Cardiac muscle cell (in vitro differentiated cells and primary cell): ENCODE data around the gene KANK2. TPM values are rescaled to one million over a fixed set of nuclear protein-coding genes. Genes with fewer than 3 reads are reported as not detected.

Source experiments
- DNase-seq, 2 donors: peaks; one replicate each; pipeline versions ENCODE4 v3.0.0 to v3.0.0-alpha.2; 2010 to 2017; ENCODE audit warnings: low read depth in 1 of 2, low spot score in 1 of 2
- H3K27ac ChIP-seq: fragments of 200-600 bp; sonication (generic); 2 replicates; pipeline ENCODE4 v1.5.1; 2016
- H3K27me3 ChIP-seq: fragments of 200-600 bp; sonication (generic); 2 replicates; pipeline ENCODE4 v1.6.0; 2016; ENCODE audit warnings: control low read depth
- H3K36me3 ChIP-seq: fragments of 200-600 bp; sonication (generic); 2 replicates; pipeline ENCODE4 v1.5.1; 2016; ENCODE audit warnings: control low read depth
- H3K4me1 ChIP-seq: fragments of 200-600 bp; sonication (generic); 2 replicates; pipeline ENCODE4 v1.8.1; 2017; ENCODE audit warnings: low read depth, mild to moderate bottlenecking, mixed run types
- H3K4me3 ChIP-seq: fragments of 200-600 bp; sonication (generic); 2 replicates; pipeline ENCODE4 v1.5.1; 2016; ENCODE audit warnings: mild to moderate bottlenecking
- H3K9me3 ChIP-seq: fragments of 200-600 bp; sonication (generic); 2 replicates; pipeline ENCODE4 v1.5.1; 2017; ENCODE audit warnings: low read depth, mild to moderate bottlenecking, control low read depth
- CTCF ChIP-seq: IDR thresholded peaks from 2 replicates; pipeline ENCODE4 v1.5.1; 2012; ENCODE audit warnings: low read depth, mild to moderate bottlenecking, low read length
- polyA plus RNA-seq: library from polyadenylated mRNA; unstranded; fragments of >200 nt; fragmentation: Nextera tagmentation; extraction: Ambion mirVana; gene quantifications from 2 replicates; pipeline ENCODE4 v1.2.1, GENCODE V29; 2016
- total RNA-seq: library from RNA; depleted of rRNA; stranded (reverse); fragments of >200 nt; gene quantifications from 2 replicates; pipeline ENCODE4 v1.2.3, GENCODE V29; 2016

The KANK2 gene
- total and polyA plus RNA-seq, 2 experiments from 2014 or later = 38.9 to 106 TPM

GRCh38 chr19:11237321-11237720, 40.0 kb upstream of the KANK2 start:
- no peaks in the 10 kb centered on the region for H3K9me3 ChIP-seq
- no peaks in the 10 kb centered on the region for H3K4me1 ChIP-seq
- no peaks in the 10 kb centered on the region for H3K36me3 ChIP-seq
- no peak overlapping the region for H3K4me3 ChIP-seq
- H3K27ac ChIP-seq = no peak overlapping the region
- no peak for DNase-seq
- H3K27me3 ChIP-seq = no peaks in the 10 kb centered on the region
- no peak for TF ChIP-seq CTCF

- TF ChIP-seq CTCF = no peak
- no peaks in the 10 kb centered on the region for H3K9me3 ChIP-seq
- H3K36me3 ChIP-seq = no peaks in the 10 kb centered on the region
- no peak overlapping the region for H3K27ac ChIP-seq
- no peak for DNase-seq
- H3K4me3 ChIP-seq = no peak overlapping the region
- no peaks in the 10 kb centered on the region for H3K4me1 ChIP-seq
- no peaks in the 10 kb centered on the region for H3K27me3 ChIP-seq
Measured at GRCh38 chr19:11236324-11237301, 39.3 kb upstream of the KANK2 start.

- Histone ChIP-seq H3K27me3 (no peaks in the 10 kb centered on the region), H3K9me3 (no peaks in the 10 kb centered on the region), H3K36me3 (no peaks in the 10 kb centered on the region), H3K27ac (no peak overlapping the region), H3K4me3 (no peak overlapping the region), H3K4me1 (no peaks in the 10 kb centered on the region)
- no peak for DNase-seq
- TF ChIP-seq CTCF = no peak
Measured at GRCh38 chr19:11234486-11235075, 37.2 kb upstream of the KANK2 start.

GRCh38 chr19:11233073-11233472, 35.7 kb upstream of the KANK2 start:
- H3K9me3 ChIP-seq = no peaks in the 10 kb centered on the region
- H3K36me3 ChIP-seq = no peaks in the 10 kb centered on the region
- no peaks in the 10 kb centered on the region for H3K27me3 ChIP-seq
- no peak overlapping the region for H3K27ac ChIP-seq
- H3K4me1 ChIP-seq = peaks cover 6% of the 10 kb centered on the region
- DNase-seq = no peak
- no peak for TF ChIP-seq CTCF
- no peak overlapping the region for H3K4me3 ChIP-seq

- no peak for DNase-seq
- no peaks in the 10 kb centered on the region for H3K27me3 ChIP-seq
- H3K4me1 ChIP-seq = peaks cover 6% of the 10 kb centered on the region
- H3K9me3 ChIP-seq = no peaks in the 10 kb centered on the region
- no peak for TF ChIP-seq CTCF
- H3K4me3 ChIP-seq = no peak overlapping the region
- H3K27ac ChIP-seq = no peak overlapping the region
- H3K36me3 ChIP-seq = no peaks in the 10 kb centered on the region
Measured at GRCh38 chr19:11232555-11232954, 35.2 kb upstream of the KANK2 start.
